Neural cell (in vitro differentiated cells): ENCODE results near the gene NCOA3. TPM values are rescaled to one million over a fixed set of nuclear protein-coding genes. Genes with fewer than 3 reads are reported as not detected.

Experiments
- H2AFZ ChIP-seq: fragments of 200-600, 300-800 bp; sonication (generic), shearing (Covaris generic); 2 replicates; pipeline ENCODE4 v1.6.0; 2014; ENCODE audit warnings: low read depth, mild to moderate bottlenecking, antibody characterized with exemption, low read length, moderate library complexity
- H3F3A ChIP-seq: fragments of 200-600 bp; shearing (Covaris generic); 2 replicates; pipeline ENCODE4 v1.6.1; 2016; ENCODE audit warnings: mild to moderate bottlenecking, moderate library complexity, mixed read lengths, antibody characterized with exemption, low read length; ENCODE audit not compliant: insufficient read depth, poor library complexity, severe bottlenecking
- H3K27ac ChIP-seq: fragments of 200-600, 300-800 bp; sonication (generic), shearing (Covaris generic); 2 replicates; pipeline ENCODE4 v1.5.1; 2014; ENCODE audit warnings: mild to moderate bottlenecking, low read length, moderate library complexity
- H3K27me3 ChIP-seq: fragments of 300-800, 200-600 bp; sonication (generic), shearing (Covaris generic); 2 replicates; pipeline ENCODE4 v1.6.0; 2014; ENCODE audit warnings: mild to moderate bottlenecking, low read depth, low read length, moderate library complexity; ENCODE audit not compliant: insufficient read depth
- H3K36me3 ChIP-seq: fragments of 300-800, 200-600 bp; sonication (generic), shearing (Covaris generic); 2 replicates; pipeline ENCODE4 v1.5.1; 2014; ENCODE audit warnings: mild to moderate bottlenecking, antibody characterized with exemption, low read length, moderate library complexity; ENCODE audit not compliant: insufficient read depth
- H3K4me2 ChIP-seq: fragments of 300-800, 200-600 bp; sonication (generic), shearing (Covaris generic); 2 replicates; pipeline ENCODE4 v1.6.0; 2014; ENCODE audit warnings: mild to moderate bottlenecking, low read length
- H3K4me3 ChIP-seq: fragments of 300-800, 200-600 bp; sonication (generic), shearing (Covaris generic); 2 replicates; pipeline ENCODE4 v1.5.1; 2014; ENCODE audit warnings: mild to moderate bottlenecking, low read length, moderate library complexity
- H3K79me2 ChIP-seq: fragments of 200-600 bp; shearing (Covaris generic); replicated peaks from 2 replicates; pipeline ENCODE4 v1.6.0; 2014; ENCODE audit warnings: mild to moderate bottlenecking, low read length, moderate library complexity; ENCODE audit not compliant: insufficient read depth
- H3K9ac ChIP-seq: fragments of 300-800, 200-600 bp; sonication (generic), shearing (Covaris generic); 2 replicates; pipeline ENCODE4 v1.6.1; 2016; ENCODE audit warnings: mild to moderate bottlenecking, low read length, mixed read lengths
- H3K9me2 ChIP-seq: fragments of 200-600 bp; shearing (Covaris generic); 2 replicates; pipeline ENCODE4 v1.6.1; 2016; ENCODE audit warnings: mild to moderate bottlenecking, low read length, mixed read lengths; ENCODE audit not compliant: insufficient read depth
- H3K9me3 ChIP-seq: fragments of 200-600, 300-800 bp; sonication (generic), shearing (Covaris generic); 2 replicates; pipeline ENCODE4 v1.6.1; 2016; ENCODE audit warnings: mild to moderate bottlenecking, mixed run types, low read length, moderate library complexity, mixed read lengths
- H4K20me1 ChIP-seq: fragments of 200-600 bp; shearing (Covaris generic); 2 replicates; pipeline ENCODE4 v1.6.1; 2016; ENCODE audit warnings: mild to moderate bottlenecking, mixed run types; ENCODE audit not compliant: insufficient read depth
- EP300 ChIP-seq: fragments of 450-650 bp; conservative IDR thresholded peaks from 2 replicates; pipeline ENCODE4 v1.6.1; 2014; ENCODE audit warnings: antibody characterized with exemption, mild to moderate bottlenecking, moderate library complexity; ENCODE audit not compliant: poor library complexity, severe bottlenecking
- EZH2 ChIP-seq: fragments of 200-600, 300-800 bp; shearing (Covaris generic), sonication (generic); IDR thresholded peaks from 2 replicates; pipeline ENCODE4 v1.6.1; 2014; ENCODE audit warnings: antibody characterized with exemption, low read length, borderline replicate concordance, mild to moderate bottlenecking; ENCODE audit not compliant: insufficient read depth, poor library complexity, severe bottlenecking
- MXI1 ChIP-seq: fragments of 450-650 bp; conservative IDR thresholded peaks from 2 replicates; pipeline ENCODE4 v1.6.1; 2014; ENCODE audit warnings: antibody characterized with exemption, mild to moderate bottlenecking; ENCODE audit not compliant: poor library complexity, severe bottlenecking
- POLR2AphosphoS5 ChIP-seq: IDR thresholded peaks from 2 replicates; pipeline ENCODE4 v1.6.1; 2012
- RAD21 ChIP-seq: fragments of 450-650 bp; conservative IDR thresholded peaks from 2 replicates; pipeline ENCODE4 v1.6.1; 2014; ENCODE audit warnings: antibody characterized with exemption, mild to moderate bottlenecking, moderate library complexity
- REST ChIP-seq: IDR thresholded peaks from 2 replicates; pipeline ENCODE4 v1.6.1; 2012; ENCODE audit warnings: borderline replicate concordance
- SMC3 ChIP-seq: fragments of 450-650 bp; conservative IDR thresholded peaks from 2 replicates; pipeline ENCODE4 v1.6.1; 2014; ENCODE audit warnings: antibody characterized with exemption, mild to moderate bottlenecking, moderate library complexity; ENCODE audit not compliant: poor library complexity
- TAF1 ChIP-seq: IDR thresholded peaks from 2 replicates; pipeline ENCODE4 v1.6.1; 2012; ENCODE audit warnings: low read depth
- polyA plus RNA-seq: library from polyadenylated mRNA; depleted of rRNA; stranded (reverse); fragments of >200 nt; gene quantifications from 2 replicates; pipeline ENCODE4 v1.2.3, GENCODE V29; 2014
- TF ChIP-seq, protein P1 (sequence below): fragments of 450-650 bp; IDR thresholded peaks from 2 replicates; pipeline ENCODE4 v1.5.1; 2014; ENCODE audit warnings: antibody characterized with exemption, mild to moderate bottlenecking, moderate library complexity; ENCODE audit not compliant: poor library complexity, severe bottlenecking

NCOA3 gene
- polyA plus RNA-seq, 1 donor from 2014 or later, result 14.2 TPM

DNA sequence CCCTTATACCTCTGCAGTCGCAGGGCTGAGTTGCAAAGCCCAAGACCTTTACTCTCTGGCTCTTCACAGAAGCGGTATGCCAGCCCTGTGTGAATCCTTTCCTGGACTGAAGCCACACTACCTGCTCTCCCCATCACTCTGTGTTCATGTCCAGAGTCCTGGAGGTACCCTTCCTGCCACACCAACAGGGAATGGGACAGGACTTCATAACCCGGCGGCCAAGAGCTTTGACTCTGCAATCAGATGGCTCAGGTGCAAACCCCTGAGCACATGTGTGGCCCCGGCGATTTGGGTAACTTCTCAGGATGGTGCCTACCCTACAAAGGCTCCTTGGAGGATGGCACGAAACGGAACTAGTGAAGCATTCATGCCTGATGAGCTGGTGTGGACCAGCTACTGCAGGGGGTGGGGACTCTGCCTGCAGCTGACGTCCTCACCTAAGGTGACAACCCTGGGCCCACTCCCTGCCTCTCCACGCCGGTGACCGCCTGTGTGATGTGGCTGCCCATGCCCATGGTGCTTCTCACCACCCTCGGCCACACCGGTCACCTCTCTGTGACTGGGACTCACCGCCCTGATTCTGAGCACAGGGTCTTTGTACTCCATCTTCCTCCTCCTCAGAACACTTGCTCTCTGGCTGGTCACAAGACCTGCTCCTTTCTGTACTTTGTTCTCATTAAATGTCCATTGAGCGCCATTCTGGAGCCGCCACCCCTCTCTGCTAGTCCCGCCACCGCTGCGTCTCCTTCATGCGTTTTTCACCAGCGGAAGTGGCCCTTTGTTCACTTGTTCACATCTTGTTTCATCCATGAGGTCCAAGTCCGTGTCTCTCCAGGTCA, 166.8 kb downstream of the NCOA3 start:
- TF ChIP-seq MXI1 (no peak), EP300 (no peak), REST (no peak), TAF1 (no peak), POLR2AphosphoS5 (no peak), SMC3 (no peak), EZH2 (no peak), RAD21 (no peak)
- TF ChIP-seq, protein P1, sequence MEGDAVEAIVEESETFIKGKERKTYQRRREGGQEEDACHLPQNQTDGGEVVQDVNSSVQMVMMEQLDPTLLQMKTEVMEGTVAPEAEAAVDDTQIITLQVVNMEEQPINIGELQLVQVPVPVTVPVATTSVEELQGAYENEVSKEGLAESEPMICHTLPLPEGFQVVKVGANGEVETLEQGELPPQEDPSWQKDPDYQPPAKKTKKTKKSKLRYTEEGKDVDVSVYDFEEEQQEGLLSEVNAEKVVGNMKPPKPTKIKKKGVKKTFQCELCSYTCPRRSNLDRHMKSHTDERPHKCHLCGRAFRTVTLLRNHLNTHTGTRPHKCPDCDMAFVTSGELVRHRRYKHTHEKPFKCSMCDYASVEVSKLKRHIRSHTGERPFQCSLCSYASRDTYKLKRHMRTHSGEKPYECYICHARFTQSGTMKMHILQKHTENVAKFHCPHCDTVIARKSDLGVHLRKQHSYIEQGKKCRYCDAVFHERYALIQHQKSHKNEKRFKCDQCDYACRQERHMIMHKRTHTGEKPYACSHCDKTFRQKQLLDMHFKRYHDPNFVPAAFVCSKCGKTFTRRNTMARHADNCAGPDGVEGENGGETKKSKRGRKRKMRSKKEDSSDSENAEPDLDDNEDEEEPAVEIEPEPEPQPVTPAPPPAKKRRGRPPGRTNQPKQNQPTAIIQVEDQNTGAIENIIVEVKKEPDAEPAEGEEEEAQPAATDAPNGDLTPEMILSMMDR, result no peak
- H3K36me3 ChIP-seq, result no peaks in the 10 kb centered on the region
- no peaks in the 10 kb centered on the region for H3K27me3 ChIP-seq
- H3K27ac ChIP-seq, result no peak overlapping the region
- H3K4me2 ChIP-seq, result no peak overlapping the region
- no peaks in the 10 kb centered on the region for H3K79me2 ChIP-seq
- H3K4me3 ChIP-seq, result no peak overlapping the region
- no peaks in the 10 kb centered on the region for H3F3A ChIP-seq
- H3K9me2 ChIP-seq, result no peaks in the 10 kb centered on the region
- no peak overlapping the region for H2AFZ ChIP-seq
- H3K9ac ChIP-seq, result no peak overlapping the region
- H4K20me1 ChIP-seq, result no peaks in the 10 kb centered on the region
- H3K9me3 ChIP-seq, result no peaks in the 10 kb centered on the region

DNA sequence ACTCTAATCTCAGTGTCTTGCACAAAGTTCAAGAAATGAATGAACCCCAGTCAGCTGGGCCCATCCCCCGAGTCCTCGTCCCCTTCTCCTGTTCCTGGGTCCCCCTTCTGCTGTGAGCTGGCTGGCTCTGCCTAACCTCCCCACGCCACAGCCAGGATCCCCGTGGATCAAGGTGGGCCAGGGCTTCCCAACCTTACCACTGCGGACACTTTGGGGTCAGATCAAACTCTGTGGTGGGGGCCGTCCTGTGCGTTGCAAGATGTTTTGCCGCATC, 167.4 kb downstream of the NCOA3 start:
- no peaks in the 10 kb centered on the region for H3F3A ChIP-seq
- H3K4me2 ChIP-seq, result no peak overlapping the region
- H2AFZ ChIP-seq, result no peak overlapping the region
- H4K20me1 ChIP-seq, result no peaks in the 10 kb centered on the region
- H3K9me2 ChIP-seq, result no peaks in the 10 kb centered on the region
- no peaks in the 10 kb centered on the region for H3K79me2 ChIP-seq
- H3K4me3 ChIP-seq, result no peak overlapping the region
- H3K9ac ChIP-seq, result no peak overlapping the region
- H3K27ac ChIP-seq, result no peak overlapping the region
- TF ChIP-seq SMC3, result no peak
- no peak for TF ChIP-seq EP300
- no peak for TF ChIP-seq MXI1
- TF ChIP-seq RAD21, result no peak
- no peak for TF ChIP-seq POLR2AphosphoS5
- no peak for TF ChIP-seq REST
- TF ChIP-seq, protein P1, result no peak
- TF ChIP-seq EZH2, result no peak
- no peak for TF ChIP-seq TAF1
- H3K27me3 ChIP-seq, result no peaks in the 10 kb centered on the region
- no peaks in the 10 kb centered on the region for H3K36me3 ChIP-seq
- no peaks in the 10 kb centered on the region for H3K9me3 ChIP-seq
